Karpas-422 (cell line): ENCODE measurements around the gene LCNL1. TPM values are rescaled to one million over a fixed set of nuclear protein-coding genes. Genes with fewer than 3 reads are reported as not detected.
A peak's percentile ranks its signal among the peaks of the same experiment; 100 is the strongest.

Source experiments
- DNase-seq: peaks from one replicate; pipeline ENCODE4 v3.0.0-alpha.2; 2015
- H2AFZ ChIP-seq: fragments of 200-600 bp; sonication (generic); 2 replicates; pipeline ENCODE4 v1.6.1; 2014; ENCODE audit warnings: antibody characterized with exemption, low read length, mixed read lengths
- H3K27ac ChIP-seq: fragments of 200-600 bp; sonication (generic); 2 replicates; pipeline ENCODE4 v1.5.1; 2014; ENCODE audit warnings: mild to moderate bottlenecking, low read length, moderate library complexity
- H3K27me3 ChIP-seq: fragments of 200-600 bp; sonication (generic); 2 replicates; pipeline ENCODE4 v1.6.1; 2014; ENCODE audit warnings: low read length, mixed read lengths
- H3K36me3 ChIP-seq: fragments of 200-600 bp; sonication (generic); 2 replicates; pipeline ENCODE4 v1.6.1; 2014; ENCODE audit warnings: low read length, mixed read lengths; ENCODE audit not compliant: insufficient read depth
- H3K4me1 ChIP-seq: fragments of 200-600 bp; sonication (generic); 2 replicates; pipeline ENCODE4 v1.6.1; 2014; ENCODE audit warnings: mild to moderate bottlenecking, low read length, mixed read lengths
- H3K4me2 ChIP-seq: fragments of 200-600 bp; sonication (generic); 2 replicates; pipeline ENCODE4 v1.6.1; 2014; ENCODE audit warnings: low read length, low read depth, mild to moderate bottlenecking; ENCODE audit not compliant: poor library complexity, severe bottlenecking
- H3K4me3 ChIP-seq: fragments of 200-600 bp; sonication (generic); 2 replicates; pipeline ENCODE4 v1.5.1; 2014; ENCODE audit warnings: mild to moderate bottlenecking, antibody characterized with exemption, low read length, mixed read lengths
- H3K79me2 ChIP-seq: fragments of 200-600 bp; sonication (generic); 2 replicates; pipeline ENCODE4 v1.6.1; 2014; ENCODE audit warnings: mild to moderate bottlenecking, low read length, mixed read lengths
- H3K9ac ChIP-seq: fragments of 200-600 bp; sonication (generic); 2 replicates; pipeline ENCODE4 v1.6.0; 2014; ENCODE audit warnings: low read length
- H3K9me2 ChIP-seq: fragments of 200-600 bp; sonication (generic), shearing (Covaris generic); replicated peaks from 2 replicates; pipeline ENCODE4 v1.6.0; 2014; ENCODE audit warnings: mild to moderate bottlenecking, low read length, moderate library complexity; ENCODE audit not compliant: insufficient read depth
- H3K9me3 ChIP-seq: fragments of 300-700, 200-600 bp; sonication (generic); 2 replicates; pipeline ENCODE4 v1.6.1; 2014; ENCODE audit warnings: low read length, mixed read lengths
- H4K20me1 ChIP-seq: fragments of 200-600 bp; sonication (generic); 2 replicates; pipeline ENCODE4 v1.6.1; 2014; ENCODE audit warnings: mild to moderate bottlenecking, antibody characterized with exemption, low read length, low read depth; ENCODE audit not compliant: insufficient read depth
- total RNA-seq: library from RNA; depleted of rRNA; stranded (reverse); fragments of >200 nt; shearing (Covaris generic); gene quantifications from 2 replicates; pipeline ENCODE4 v1.2.3, GENCODE V29; 2014; ENCODE audit warnings: low replicate concordance

Gene LCNL1
- total RNA-seq, 1 experiment from 2014 or later: not detected

- H4K20me1 ChIP-seq: no peaks in the 10 kb centered on the region; the same call in 1 of the 2 replicates
- no peaks in the 10 kb centered on the region for H3K36me3 ChIP-seq
- H3K27me3 ChIP-seq: no peaks in the 10 kb centered on the region
- no peak overlapping the region for H3K27ac ChIP-seq
- no peaks in the 10 kb centered on the region for H3K9me2 ChIP-seq
- no peaks in the 10 kb centered on the region for H3K79me2 ChIP-seq
- peaks cover 28% of the 10 kb centered on the region for H3K4me1 ChIP-seq
- H2AFZ ChIP-seq: no peak overlapping the region
- no peak for DNase-seq
- H3K4me2 ChIP-seq: no peak overlapping the region
- no peaks in the 10 kb centered on the region for H3K9me3 ChIP-seq
- H3K9ac ChIP-seq: no peak overlapping the region
- H3K4me3 ChIP-seq: no peak overlapping the region
Observed at GRCh38 chr9:137026828-137027227, 44.0 kb downstream of the LCNL1 start.

GRCh38 chr9:137027369-137028262, 44.8 kb downstream of the LCNL1 start, which contains the start of gene ABCA2:
TSS of gene ABCA2 (minus strand) at chr9:137028237. CDS start at chr9:137028140, 97 bp downstream.
- H3K9me3 ChIP-seq: no peaks in the 10 kb centered on the region
- H3K79me2 ChIP-seq: no peaks in the 10 kb centered on the region
- no peak within 1 kb of the TSS for H3K27ac ChIP-seq
- no peaks in the 10 kb centered on the region for H3K36me3 ChIP-seq
- H3K4me3 ChIP-seq: peak within 1 kb of the TSS; percentile 53; the same call in 1 of the 2 replicates
- no peaks in the 10 kb centered on the region for H3K27me3 ChIP-seq
- no peaks in the 10 kb centered on the region for H3K9me2 ChIP-seq
- H2AFZ ChIP-seq: no peak within 1 kb of the TSS
- peaks cover 36% of the 10 kb centered on the region for H3K4me1 ChIP-seq
- H4K20me1 ChIP-seq: no peaks in the 10 kb centered on the region; the same call in 1 of the 2 replicates
- H3K9ac ChIP-seq: peak within 1 kb of the TSS; percentile 35
- no peak for DNase-seq
- H3K4me2 ChIP-seq: peak within 1 kb of the TSS; percentile 59

- Histone ChIP-seq H3K36me3 (no peaks in the 10 kb centered on the region), H2AFZ (no peak overlapping the region), H3K9me2 (no peaks in the 10 kb centered on the region), H4K20me1 (no peaks in the 10 kb centered on the region; the same call in 1 of the 2 replicates), H3K9ac (peak overlapping the region; percentile 35), H3K4me3 (peak overlapping the region; percentile 53; the same call in 1 of the 2 replicates), H3K4me1 (peaks cover 41% of the 10 kb centered on the region), H3K27me3 (no peaks in the 10 kb centered on the region), H3K9me3 (no peaks in the 10 kb centered on the region), H3K79me2 (no peaks in the 10 kb centered on the region), H3K4me2 (peak overlapping the region; percentile 59), H3K27ac (no peak overlapping the region)
- peak; percentile 81 for DNase-seq
Observed at GRCh38 chr9:137028263-137029057, 45.7 kb downstream of the LCNL1 start.

- Histone ChIP-seq H3K4me3 (no peak overlapping the region), H4K20me1 (no peaks in the 10 kb centered on the region; the same call in 1 of the 2 replicates), H3K9ac (no peak overlapping the region), H2AFZ (no peak overlapping the region), H3K36me3 (no peaks in the 10 kb centered on the region), H3K9me3 (no peaks in the 10 kb centered on the region), H3K4me1 (peaks cover 41% of the 10 kb centered on the region), H3K27ac (no peak overlapping the region), H3K9me2 (no peaks in the 10 kb centered on the region), H3K4me2 (no peak overlapping the region), H3K27me3 (no peaks in the 10 kb centered on the region), H3K79me2 (no peaks in the 10 kb centered on the region)
- peak; percentile 86 for DNase-seq
Observed at GRCh38 chr9:137029058-137029936, 46.5 kb downstream of the LCNL1 start.

GRCh38 chr9:137030006-137030405, 47.2 kb downstream of the LCNL1 start:
- H2AFZ ChIP-seq: no peak overlapping the region
- no peaks in the 10 kb centered on the region for H3K36me3 ChIP-seq
- H3K4me1 ChIP-seq: peaks cover 44% of the 10 kb centered on the region
- no peak overlapping the region for H3K27ac ChIP-seq
- H3K4me2 ChIP-seq: no peak overlapping the region
- H4K20me1 ChIP-seq: no peaks in the 10 kb centered on the region; the same call in 1 of the 2 replicates
- H3K9ac ChIP-seq: no peak overlapping the region
- no peaks in the 10 kb centered on the region for H3K9me3 ChIP-seq
- DNase-seq: no peak
- no peak overlapping the region for H3K4me3 ChIP-seq
- H3K27me3 ChIP-seq: no peaks in the 10 kb centered on the region
- no peaks in the 10 kb centered on the region for H3K79me2 ChIP-seq
- no peaks in the 10 kb centered on the region for H3K9me2 ChIP-seq

- no peak overlapping the region for H3K4me2 ChIP-seq
Observed at GRCh38 chr9:137030538-137031527, 48.0 kb downstream of the LCNL1 start.

More at GRCh38 chr9:137030538-137031527, 48.0 kb downstream of the LCNL1 start:
- no peaks in the 10 kb centered on the region for H3K27me3 ChIP-seq
- no peak for DNase-seq
- H3K27ac ChIP-seq: no peak overlapping the region
- H3K4me3 ChIP-seq: no peak overlapping the region
- H3K9me3 ChIP-seq: no peaks in the 10 kb centered on the region
- no peaks in the 10 kb centered on the region for H3K79me2 ChIP-seq
- no peaks in the 10 kb centered on the region for H3K9me2 ChIP-seq
- H3K9ac ChIP-seq: no peak overlapping the region
- H3K4me1 ChIP-seq: peaks cover 36% of the 10 kb centered on the region
- no peaks in the 10 kb centered on the region; the same call in 1 of the 2 replicates for H4K20me1 ChIP-seq
- no peaks in the 10 kb centered on the region for H3K36me3 ChIP-seq
- no peak overlapping the region for H2AFZ ChIP-seq
